Cardiac septum (tissue), 1 donor: ENCODE measurements around the gene SRSF4. TPM values are rescaled to one million over a fixed set of nuclear protein-coding genes. Genes with fewer than 3 reads are reported as not detected.
"Not testable (repeated sequence)": the region's sequence is repeated elsewhere in the genome, so short reads cannot be mapped to it uniquely, and the experiment has no call there.

ENCODE experiments used
- DNase-seq: peaks from one replicate; pipeline ENCODE4 v3.0.0-alpha.2; 2020; ENCODE audit warnings: low spot score
- intact Hi-C: fragments of 100-400 bp; cut with DNase I; formaldehyde crosslinking; loops from one replicate; pipeline ENCODE4 v1.14.0; 2022
- long read RNA-seq: library from polyadenylated mRNA; unstranded; transcript quantifications from one replicate; pipeline ENCODE4 v2.0.0, GENCODE V29; 2021
- total RNA-seq: library from RNA; stranded (reverse); fragmentation: NEBNext Ultra II Directional; extraction: Animal tissue kit (Norgen Biotek cat#: 25700); gene quantifications from one replicate; pipeline ENCODE4 v1.2.1, GENCODE V29; 2021
- donor health status: DM: no; HTN: no; CAD: no.

Gene SRSF4
- total RNA-seq, result 54.8 TPM
- long read RNA-seq, transcript SRSF4-201 (6 exons, 2,387 nt), result major isoform, 150 of 185 reads
- long read RNA-seq, partial matches to known transcripts, result 5 of 185 reads
- long read RNA-seq, other reads (novel, unspliced or antisense), result 27 of 185 reads

DNA sequence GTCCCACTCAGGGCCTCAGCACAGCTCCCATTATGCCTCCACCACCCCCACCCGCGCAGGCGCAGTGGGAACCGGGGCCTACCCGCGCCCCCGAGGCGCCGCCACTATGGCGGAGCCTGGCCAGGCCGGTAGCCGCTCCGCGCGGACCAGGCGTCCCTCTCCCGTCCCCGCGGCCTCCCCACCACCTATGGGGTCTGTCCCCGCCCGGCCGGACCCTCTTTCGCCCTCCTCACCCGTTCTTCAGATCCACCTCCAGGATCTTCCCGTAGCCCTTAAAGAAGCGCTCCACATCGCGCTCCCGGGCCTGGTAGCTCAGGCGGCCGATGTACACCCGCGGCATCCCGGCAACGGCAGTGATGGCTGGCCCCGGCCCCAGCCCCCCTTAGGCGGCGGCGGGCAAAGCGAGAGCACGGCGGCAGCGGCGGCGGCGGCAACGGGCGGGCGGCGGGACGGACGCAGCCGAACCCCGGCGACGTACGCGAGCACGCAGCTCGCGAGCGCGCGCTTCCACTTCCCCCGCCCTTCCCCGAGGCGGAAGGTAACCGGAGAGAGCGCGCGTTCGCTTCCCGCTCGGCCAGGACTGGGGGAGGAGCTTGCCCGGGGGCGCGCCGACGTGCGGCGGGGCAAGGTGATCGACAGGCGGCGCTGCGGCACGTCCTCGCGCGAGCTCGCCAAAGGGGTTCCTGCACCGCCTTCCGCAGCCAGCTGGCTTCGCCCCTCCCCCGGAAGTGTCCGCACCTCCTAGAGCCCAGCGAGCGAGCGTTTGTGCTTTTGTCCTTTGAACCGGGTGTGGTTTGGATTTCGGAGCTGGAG is at the start of gene SRSF4:
Gene SRSF4, minus strand, starts transcription at position 488 of the 813 bp plus-strand sequence. Its CDS starts 148 bp downstream, at position 340.
- intact Hi-C loops, result loop anchor here (2.0 to 10.0 kb wide), 6 partner anchors 21 to 539 kb away; partner anchors contain the start of genes TAF12 and YTHDF2
- DNase-seq, result peak; percentile 100

DNA sequence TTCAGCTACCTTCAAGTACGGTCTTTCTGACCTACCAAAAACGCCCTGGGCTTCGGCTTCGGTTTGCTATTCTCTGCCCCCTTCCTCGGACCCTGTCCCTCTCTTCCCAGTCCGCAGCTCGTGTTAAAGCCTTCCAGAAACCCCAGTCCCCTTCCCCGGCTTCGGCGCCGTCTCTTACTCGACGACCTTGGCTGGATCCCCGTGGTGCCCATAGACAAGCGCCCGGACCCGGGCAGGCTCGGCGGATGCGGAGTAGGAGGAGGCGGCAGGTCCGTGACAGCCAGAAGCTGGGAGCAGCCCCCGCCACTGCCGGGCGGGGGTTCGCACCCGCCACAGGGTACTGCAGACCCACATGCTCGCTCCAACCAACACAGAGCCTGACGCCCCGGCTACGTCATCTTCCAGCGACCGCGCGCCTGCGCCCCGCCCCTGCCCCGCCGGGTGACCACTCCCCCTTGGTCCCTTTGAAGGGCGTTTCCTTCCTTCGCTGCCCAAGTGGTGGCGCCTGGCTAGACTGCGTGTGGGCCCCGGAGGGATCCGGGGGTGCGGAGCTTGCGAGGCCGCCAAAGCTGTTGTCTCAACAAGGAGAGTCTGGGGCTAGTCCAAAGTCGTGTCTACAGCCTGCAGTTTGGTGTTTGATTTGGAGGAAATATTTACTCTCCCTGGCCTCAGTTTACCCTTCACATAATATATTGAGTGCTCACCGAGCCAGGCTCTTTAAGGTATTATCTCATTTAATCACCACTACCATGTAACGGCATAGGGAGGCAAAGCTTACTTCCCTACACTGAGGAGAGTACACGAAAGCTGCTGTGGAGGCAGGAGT is 49.1 kb upstream of the SRSF4 start, which contains the start of gene MECR:
Gene MECR, minus strand, starts transcription at position 382 of the 826 bp plus-strand sequence. Its CDS starts 28 bp downstream, at position 354.
- intact Hi-C loops, result loop anchor here (10.0 kb wide), 3 partner anchors 224 to 884 kb away; no protein-coding TSS in a partner anchor
- peak; percentile 97 for DNase-seq

DNA sequence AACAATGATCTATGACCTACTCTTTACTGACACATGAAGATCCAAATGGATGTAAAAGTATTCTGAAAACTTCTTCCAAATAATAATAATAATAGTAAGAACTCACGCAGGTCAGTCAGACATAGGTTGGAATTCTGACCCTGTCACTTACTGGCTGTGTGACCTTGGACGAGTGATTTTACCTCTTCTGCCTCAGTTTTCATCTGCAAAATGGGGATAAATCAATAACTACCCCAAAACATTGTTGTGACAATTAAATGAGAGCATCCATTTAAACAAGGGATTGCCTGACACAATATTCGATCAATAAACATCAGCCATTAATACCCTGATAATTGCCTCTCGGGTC is 48.5 kb upstream of the SRSF4 start:
- intact Hi-C loops, result loop anchor here (10.0 kb wide), 3 partner anchors 225 to 885 kb away; no protein-coding TSS in a partner anchor
- DNase-seq, result no peak

DNA sequence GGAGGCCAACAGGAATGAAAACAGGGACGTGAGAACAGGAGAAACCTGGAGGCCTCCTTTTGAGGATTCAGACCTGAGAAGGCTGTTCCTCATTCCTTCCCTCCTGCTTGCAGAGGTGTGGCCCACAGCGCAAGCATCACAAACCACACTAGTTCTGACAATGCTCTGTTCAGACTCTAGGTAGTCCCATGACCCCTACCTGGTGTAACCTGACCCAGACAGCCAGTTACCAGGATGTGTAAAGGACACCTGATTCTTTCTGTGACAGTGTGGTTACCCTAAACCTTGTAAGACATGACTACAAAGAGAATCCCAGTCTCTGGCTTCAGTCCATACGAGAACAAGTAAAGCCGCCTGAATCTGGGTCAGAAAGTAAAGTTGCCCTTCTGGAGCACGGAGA is 45.8 kb upstream of the SRSF4 start:
- DNase-seq, result no peak
- intact Hi-C loops, result no loop called here

DNA sequence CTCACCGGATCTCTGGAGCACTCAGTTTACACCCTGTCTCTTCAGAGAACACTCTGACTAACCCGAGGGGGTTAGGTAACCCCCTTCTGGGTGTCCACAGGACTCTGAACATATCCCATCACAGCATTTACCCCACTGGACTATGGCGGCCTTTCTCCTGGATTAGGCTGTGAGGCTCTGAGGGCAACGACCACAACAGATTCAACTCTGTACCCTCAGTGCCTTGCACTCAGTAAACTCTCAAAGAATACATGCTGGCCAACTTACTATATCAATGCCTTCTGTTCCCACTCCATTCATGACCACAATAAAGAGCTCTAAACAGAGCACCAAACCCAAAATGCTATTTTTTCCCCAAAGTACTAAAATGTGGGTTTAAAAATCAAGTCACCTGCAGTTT is 43.7 kb upstream of the SRSF4 start:
- no peak for DNase-seq
- intact Hi-C loops, result no loop called here

DNA sequence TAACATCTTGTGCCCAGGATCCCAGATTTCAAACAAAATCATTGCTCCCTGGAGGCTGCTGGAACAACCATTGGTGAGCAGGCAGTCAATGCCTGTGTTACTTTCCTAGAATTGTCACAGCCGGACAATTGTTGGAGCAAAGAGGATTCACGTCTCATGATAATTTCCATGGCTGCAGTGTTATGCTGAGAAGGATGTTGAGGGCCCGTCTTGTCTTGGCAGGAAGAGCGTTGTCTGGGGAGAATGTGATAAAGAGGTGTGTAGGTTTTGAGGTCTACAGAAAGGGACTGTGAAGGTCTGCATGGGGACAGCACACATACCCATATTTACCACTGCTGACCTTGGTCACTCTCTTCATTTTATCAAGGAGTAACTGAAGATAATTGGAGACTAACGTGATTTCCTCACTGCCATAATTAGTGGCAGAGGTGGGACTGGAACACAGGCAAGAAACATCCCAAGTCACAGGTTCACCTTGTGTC is 42.7 kb upstream of the SRSF4 start:
- intact Hi-C loops, result no loop called here
- no peak for DNase-seq

DNA sequence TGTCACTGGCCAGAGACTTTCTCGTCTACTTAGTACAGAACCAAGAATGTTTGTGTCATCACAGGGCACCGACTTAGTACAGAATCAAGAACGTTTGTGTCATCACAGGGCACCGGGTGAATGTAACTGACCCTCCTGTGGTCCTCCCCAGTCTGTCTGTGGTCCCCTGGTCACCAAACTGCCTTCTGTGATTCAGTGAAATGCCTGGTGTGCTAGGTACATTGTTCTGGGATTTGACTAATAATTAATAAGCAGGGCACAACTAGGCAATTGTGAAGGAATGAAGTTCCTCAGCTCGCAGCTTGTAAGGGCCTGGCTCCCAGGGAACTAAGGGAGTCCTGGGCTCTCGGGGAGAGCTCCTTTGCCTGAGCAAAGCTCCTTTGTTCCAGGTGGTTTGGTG is 41.8 kb upstream of the SRSF4 start:
- no peak for DNase-seq
- intact Hi-C loops, result no loop called here

DNA sequence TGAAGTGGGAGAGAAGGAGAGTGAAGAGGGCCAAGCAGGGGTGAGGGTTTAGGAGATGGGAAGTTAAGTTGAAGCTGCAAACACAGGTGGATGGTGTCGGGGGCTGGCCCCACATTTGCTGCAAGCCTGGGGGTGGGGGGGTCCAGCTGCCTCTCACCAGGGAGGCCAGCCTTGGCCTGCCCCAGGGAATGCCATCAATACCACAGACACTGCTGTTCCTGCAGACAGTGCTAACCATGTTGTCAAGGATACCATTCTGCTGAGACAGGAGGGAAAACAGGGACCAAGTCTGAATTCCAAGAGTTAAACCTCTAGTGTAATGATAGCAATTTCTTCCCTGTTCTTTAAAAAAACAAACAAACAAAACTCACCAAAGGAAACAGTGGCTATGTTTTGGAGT is 41.0 kb upstream of the SRSF4 start:
- DNase-seq, result no peak
- intact Hi-C loops, result no loop called here

DNA sequence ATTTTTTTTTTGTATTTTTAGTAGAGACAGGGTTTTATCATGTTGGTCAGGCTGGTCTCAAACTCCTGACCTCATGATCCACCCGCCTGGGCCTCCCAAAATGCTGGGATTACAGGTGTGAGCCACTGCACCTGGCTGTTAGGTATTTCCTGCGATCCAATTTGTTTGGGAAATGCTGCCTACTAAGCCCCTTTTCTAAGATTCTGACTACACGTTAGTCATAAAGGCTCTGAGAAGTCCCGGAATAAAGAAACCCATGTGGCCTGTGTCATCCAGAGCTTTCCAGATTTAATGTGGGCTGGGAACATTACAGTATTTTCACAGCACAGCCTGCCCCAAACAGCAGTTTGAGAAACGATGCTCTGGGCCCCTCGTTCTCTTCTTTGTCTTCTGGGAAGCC is 40.6 kb upstream of the SRSF4 start:
- intact Hi-C loops, DNase-seq: not testable (repeated sequence)

DNA sequence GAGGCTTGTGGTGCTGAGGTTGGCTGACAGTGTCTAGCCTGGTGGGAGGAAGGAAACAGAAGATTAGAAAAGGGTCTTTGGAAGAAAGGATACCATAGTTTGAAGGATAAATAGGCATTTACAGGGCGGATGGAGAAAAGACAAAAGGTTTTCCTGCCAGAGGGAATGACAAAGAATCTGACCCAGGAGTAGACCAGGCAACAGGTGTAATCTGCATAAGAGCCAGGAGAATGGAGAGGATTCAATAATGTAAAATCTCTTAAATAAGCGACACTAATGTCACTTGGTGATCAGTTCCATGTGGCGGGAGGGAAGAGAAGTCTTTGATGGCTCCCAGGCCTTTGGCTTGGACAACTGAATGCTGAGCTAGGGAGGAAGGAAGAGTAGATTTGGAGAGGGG is 39.6 kb upstream of the SRSF4 start:
- no peak for DNase-seq
- intact Hi-C loops, result no loop called here

DNA sequence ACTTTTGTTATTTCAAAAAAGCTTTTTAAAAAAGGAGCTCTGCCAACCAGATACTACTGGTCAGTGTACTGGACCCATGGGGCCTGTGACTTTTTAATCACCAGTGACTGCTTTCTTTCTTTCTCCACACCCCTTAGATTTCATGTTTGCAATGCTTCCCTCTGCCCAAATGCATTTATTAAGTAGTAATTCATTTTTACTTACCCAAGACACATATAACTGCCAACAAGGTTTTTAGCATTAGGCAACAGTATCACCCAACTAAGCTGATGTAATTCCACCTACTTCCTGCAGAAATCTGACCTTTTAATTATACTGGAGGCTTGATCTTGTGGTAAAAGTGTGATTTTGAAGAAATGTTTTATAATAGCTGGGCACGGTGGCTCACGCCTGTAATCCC is 36.5 kb upstream of the SRSF4 start:
- intact Hi-C loops, result no loop called here

DNA sequence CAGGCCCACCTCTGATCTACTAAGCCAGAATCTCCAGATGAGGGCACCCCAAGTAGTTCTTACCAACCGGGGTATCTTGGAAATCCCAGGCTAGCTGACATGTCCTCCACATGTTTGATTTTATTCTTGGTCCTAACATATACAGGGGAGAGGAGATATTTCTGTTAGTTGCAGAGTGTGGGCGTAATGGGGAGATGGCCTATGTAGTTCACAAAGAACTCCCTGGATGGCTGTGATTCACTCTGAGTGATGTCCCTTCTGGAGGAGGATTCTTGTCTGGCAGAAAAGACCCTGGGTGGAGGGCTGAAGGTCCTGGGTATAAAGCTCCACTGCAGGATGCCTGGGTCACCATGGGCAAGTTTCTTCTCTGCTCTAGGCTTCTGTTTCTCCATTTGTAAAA is 35.9 kb upstream of the SRSF4 start:
- intact Hi-C loops, result no loop called here
- DNase-seq, result no peak

More for the DNA sequence above, 36.5 kb upstream of the SRSF4 start:
- DNase-seq, result no peak

DNA sequence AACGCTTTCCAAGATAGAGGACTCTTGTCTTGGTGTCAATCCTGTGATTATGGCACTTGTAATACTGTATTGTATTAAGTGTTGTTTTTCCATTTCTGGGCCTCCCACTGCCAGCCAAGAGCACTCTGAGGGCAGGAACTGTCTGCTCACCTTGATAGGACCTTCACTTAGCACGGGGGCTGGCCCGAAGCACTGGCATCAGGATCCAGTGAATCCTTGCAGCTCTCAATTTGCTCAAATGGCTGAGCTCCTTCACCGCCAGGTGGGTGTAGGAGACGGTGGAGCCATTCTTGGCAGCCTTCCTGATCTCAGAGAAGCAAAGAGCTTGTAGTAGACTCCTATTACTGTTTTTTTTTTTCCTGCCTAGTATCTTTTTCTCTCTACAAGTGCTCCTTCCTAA is 31.4 kb upstream of the SRSF4 start:
- no peak for DNase-seq
- intact Hi-C loops, result no loop called here

DNA sequence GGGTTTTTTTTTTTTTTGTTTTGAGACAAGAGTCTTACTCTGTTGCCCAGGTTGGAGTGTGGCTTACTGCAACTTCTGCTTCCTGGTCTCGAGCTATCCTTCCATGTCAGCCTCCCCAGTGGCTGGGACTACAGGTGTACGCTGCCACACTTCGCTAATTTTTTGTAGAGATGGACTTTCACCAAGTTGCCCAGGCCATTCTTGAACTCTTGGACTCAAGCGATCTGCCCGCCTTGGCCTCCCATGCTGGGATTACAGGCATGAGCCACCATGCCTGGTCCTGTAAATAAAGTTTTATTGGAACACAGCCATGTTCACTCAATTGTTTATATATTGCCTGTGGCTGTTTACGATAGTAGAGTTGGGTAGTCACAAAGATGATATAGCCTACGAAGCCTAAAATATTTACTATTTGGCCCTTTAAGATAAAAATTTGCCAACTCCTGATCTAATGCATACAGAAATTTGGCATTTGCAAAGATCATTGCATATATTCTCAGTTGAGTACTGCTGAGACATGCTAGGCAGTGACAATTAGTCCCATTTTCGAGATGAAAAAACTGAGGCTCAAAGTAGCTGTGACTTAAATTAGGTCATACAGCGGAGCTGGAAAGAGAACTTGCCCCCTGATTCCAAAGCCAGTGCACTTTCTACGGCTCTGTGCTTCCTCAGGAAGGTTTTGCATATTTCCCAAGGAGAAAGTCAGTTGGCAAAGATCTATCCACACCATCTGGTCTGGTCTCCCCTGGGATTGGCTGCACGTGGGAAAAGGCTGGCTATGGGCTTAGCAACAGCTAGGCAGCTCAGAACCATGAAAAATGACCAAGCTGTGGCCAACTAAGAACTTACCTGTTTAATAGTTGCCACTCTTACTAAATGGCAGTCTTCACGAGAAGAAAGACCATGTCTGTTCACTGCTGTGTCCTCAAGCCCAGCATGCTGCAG is 29.7 kb upstream of the SRSF4 start:
- DNase-seq, result no peak
- intact Hi-C loops, result no loop called here

DNA sequence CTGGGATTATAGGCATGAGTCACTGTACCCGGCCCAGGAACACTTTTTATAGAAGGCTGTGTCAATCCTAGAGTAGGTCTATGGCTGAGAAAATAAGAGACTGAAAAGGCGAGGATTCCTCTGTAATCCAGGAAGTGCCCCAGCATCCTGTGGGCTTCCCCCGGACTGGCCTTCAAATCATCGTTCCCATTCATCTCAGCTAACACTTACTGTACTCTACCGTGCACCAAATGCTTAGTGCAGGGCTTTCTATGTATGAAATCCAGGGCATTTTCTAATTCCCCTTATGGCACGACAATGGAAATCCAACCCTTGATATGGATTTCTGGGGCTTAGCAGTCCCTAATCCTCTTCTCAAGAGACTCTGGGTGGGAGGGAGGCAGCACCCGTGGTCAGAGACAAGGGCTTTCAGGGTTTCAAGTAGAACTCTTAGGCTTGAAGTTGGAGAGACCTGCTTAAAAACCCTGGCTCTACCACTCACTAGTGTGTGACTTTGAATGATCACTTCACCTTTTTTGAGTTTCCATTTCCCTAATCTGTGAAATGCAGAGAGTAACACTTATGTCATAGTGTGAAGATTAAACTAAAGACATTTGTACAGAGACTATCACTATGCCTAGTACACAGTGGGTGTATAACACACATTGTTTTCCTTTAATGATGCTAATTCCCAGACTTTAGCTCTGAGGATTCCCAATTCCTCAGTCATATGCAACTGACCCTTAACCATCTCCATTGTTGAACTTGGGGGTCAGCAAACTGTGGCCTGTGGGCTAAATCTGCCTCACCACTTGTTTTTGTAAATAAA is 28.8 kb upstream of the SRSF4 start:
- DNase-seq, result no peak
- intact Hi-C loops, result no loop called here

DNA sequence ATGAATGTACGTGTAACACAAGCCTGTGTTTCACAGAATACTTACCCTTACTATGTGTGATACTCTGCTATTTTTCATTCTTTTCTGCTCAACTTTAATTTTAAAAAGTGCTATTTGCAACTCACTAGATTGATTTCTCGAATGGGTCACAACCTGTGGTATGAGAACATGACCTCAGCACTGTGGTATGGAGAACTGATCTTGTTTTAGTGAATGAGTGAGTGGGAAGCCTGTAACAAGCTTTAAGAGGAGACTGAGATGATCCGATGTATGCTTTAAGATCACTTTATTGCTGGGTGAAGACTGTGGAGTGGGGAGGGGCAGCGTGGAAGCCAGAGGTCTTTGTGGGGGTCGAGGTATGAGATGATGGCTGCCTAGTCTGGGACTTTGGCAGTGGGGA is 27.5 kb upstream of the SRSF4 start:
- intact Hi-C loops, result no loop called here
- DNase-seq, result no peak

DNA sequence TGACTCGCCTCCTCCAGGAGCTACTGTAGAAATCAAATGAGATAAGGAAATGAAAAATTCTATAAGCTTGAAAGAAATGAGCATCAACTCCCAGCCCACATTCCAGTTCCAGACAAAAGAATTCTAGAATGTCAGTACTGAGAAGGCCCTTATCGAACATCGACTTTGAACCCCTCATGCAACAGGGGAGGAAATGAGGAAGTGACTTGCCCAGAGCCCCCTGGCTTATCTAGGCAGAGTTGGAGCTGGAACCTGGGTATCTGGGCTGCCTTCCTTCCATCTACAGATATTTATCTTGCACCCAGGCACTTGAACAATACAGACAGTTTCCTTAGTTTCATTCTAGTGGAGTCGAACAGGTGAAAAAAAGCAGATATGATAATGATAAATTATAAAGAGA is 26.7 kb upstream of the SRSF4 start:
- no peak for DNase-seq
- intact Hi-C loops, result no loop called here
